HepG2 (cell line): Measurements from ENCODE around the gene EEF1A1. TPM values are rescaled to one million over a fixed set of nuclear protein-coding genes. Genes with fewer than 3 reads are reported as not detected.

Experiments
- ASH2L ChIP-seq: fragments of 300-600, 200-600 bp; sonication (generic); IDR thresholded peaks from 2 replicates; pipeline ENCODE4 v1.7.0; 2017; ENCODE audit warnings: low read depth, mild to moderate bottlenecking, moderate library complexity, mixed read lengths, low read length; ENCODE audit not compliant: insufficient read length
- CREBL2 ChIP-seq: sonication (generic); formaldehyde crosslinking; IDR thresholded peaks from 2 replicates; pipeline ENCODE4 v1.8.1; 2023; ENCODE audit warnings: missing genetic modification reagents, mild to moderate bottlenecking, borderline replicate concordance
- CSRNP1 ChIP-seq: sonication (generic); formaldehyde crosslinking; IDR thresholded peaks from 2 replicates; pipeline ENCODE4 v1.8.1; 2023; ENCODE audit warnings: mild to moderate bottlenecking, missing genetic modification reagents
- HMG20A ChIP-seq: IDR thresholded peaks from 2 replicates; pipeline ENCODE4 v1.6.1; 2016; ENCODE audit warnings: borderline replicate concordance
- KLF11 ChIP-seq: IDR thresholded peaks from 2 replicates; pipeline ENCODE4 v1.6.1; 2016; ENCODE audit warnings: missing compliant biosample characterization
- MEIS1 ChIP-seq: sonication (generic); formaldehyde crosslinking; IDR thresholded peaks from 2 replicates; pipeline ENCODE4 v1.9.0; 2021; ENCODE audit warnings: mild to moderate bottlenecking, missing genetic modification reagents, moderate library complexity, borderline replicate concordance
- PHB2 ChIP-seq: fragments of 450-650 bp; IDR thresholded peaks from 2 replicates; pipeline ENCODE4 v1.6.1; 2018; ENCODE audit not compliant: partially characterized antibody
- RERE ChIP-seq: IDR thresholded peaks from 2 replicates; pipeline ENCODE4 v1.6.1; 2016; ENCODE audit warnings: low read depth, missing genetic modification reagents, missing compliant biosample characterization
- REST ChIP-seq, 2 experiments: IDR thresholded peaks; 2 replicates each; pipeline ENCODE4 v1.6.1; 2011 to 2012; ENCODE audit warnings: low read length in 2 of 2, borderline replicate concordance in 1 of 2, low read depth in 1 of 2, mild to moderate bottlenecking in 1 of 2, moderate library complexity in 1 of 2
- SIN3A ChIP-seq: IDR thresholded peaks from 2 replicates; pipeline ENCODE4 v1.6.1; 2011; ENCODE audit warnings: low read depth, mild to moderate bottlenecking, control low read depth, low read length, borderline replicate concordance
- WIZ ChIP-seq: sonication (generic); formaldehyde crosslinking; IDR thresholded peaks from 2 replicates; pipeline ENCODE4 v1.5.1; 2020; ENCODE audit warnings: mild to moderate bottlenecking, missing genetic modification reagents
- ZNF276 ChIP-seq: sonication (generic); formaldehyde crosslinking; IDR thresholded peaks from 2 replicates; pipeline ENCODE4 v1.4.0; 2020; ENCODE audit warnings: mild to moderate bottlenecking, low read depth, missing genetic modification reagents
- ZNF563 ChIP-seq: sonication (generic); formaldehyde crosslinking; IDR thresholded peaks from 2 replicates; pipeline ENCODE4 v1.8.0; 2022; ENCODE audit warnings: mild to moderate bottlenecking, moderate library complexity, missing genetic modification reagents
- ZNF629 ChIP-seq: sonication (generic); formaldehyde crosslinking; conservative IDR thresholded peaks from 2 replicates; pipeline ENCODE4 v1.5.0; 2020; ENCODE audit warnings: missing genetic modification reagents
- ZNF776 ChIP-seq: sonication (generic); formaldehyde crosslinking; IDR thresholded peaks from 2 replicates; pipeline ENCODE4 v1.4.0; 2020; ENCODE audit warnings: mild to moderate bottlenecking, missing genetic modification reagents
- polyA plus RNA-seq, 8 experiments: library from polyadenylated mRNA; depleted of rRNA in 3 of 8; stranded (reverse) in 7 of 8; unstranded in 1 of 8; fragments of >200 nt; fragmentation: Illumina TruSeq in 4 of 8; extraction: Trizol in 4 of 8; gene quantifications; 2 replicates each; pipeline versions ENCODE4 v1.2.1 to v1.2.3, GENCODE V29; 2011 to 2016; ENCODE audit warnings: low read depth in 4 of 8, missing spikeins in 1 of 8, mixed read lengths in 1 of 8; ENCODE audit not compliant: insufficient read depth in 1 of 8
- total RNA-seq, 5 experiments: library from RNA; depleted of rRNA; stranded (reverse); fragments of >200 nt; fragmentation: Illumina TruSeq; extraction: Trizol; gene quantifications; 2 replicates each; pipeline ENCODE4 v1.2.3, GENCODE V29; 2016; ENCODE audit warnings: low read depth in 1 of 5

The EEF1A1 gene
- total and polyA plus RNA-seq, 2 of the 13 experiments (the other 11 are each of a cell fraction or from before 2014, with no cell fraction given), result 13,726 to 17,172 TPM

- TF ChIP-seq CSRNP1 (CRISPR knock-in tag) (peak; percentile 65; the same call in 1 of the 2 replicates), PHB2 (no peak), WIZ (0 out of 2 replicates have a peak, but pooled peaks have one; percentile 18), SIN3A (peak; percentile 74; the same call in 1 of the 2 replicates), ZNF276 (peak; percentile 52; the same call in 1 of the 2 replicates), CREBL2 (CRISPR knock-in tag) (peak; percentile 42; the same call in 1 of the 2 replicates), HMG20A (no peak), REST (IDR thresholded peaks at IDR 0.05; ENCODE audit: borderline replicate concordance in 1 of 2, low read depth in 1 of 2, low read length in 2 of 2) (no peak; a peak in 1 of 4 replicates), ZNF629 (CRISPR knock-in tag) (peak; percentile 52), ZNF563 (CRISPR knock-in tag) (peak; percentile 81; the same call in 1 of the 2 replicates), ASH2L (peak; percentile 67), ZNF776 (0 out of 2 replicates have a peak, but pooled peaks have one; percentile 75), KLF11 (CRISPR knock-in tag) (peak; percentile 21), RERE (no peak), MEIS1 (CRISPR knock-in tag) (no peak)
Observed at GRCh38 chr6:73523434-73524123, 2.7 kb upstream of the EEF1A1 start (continued).
